DND-41 (cell line): ENCODE results near the gene TMTC4.

ENCODE experiments used
- EZH2 ChIP-seq: IDR thresholded peaks from 3 replicates; pipeline ENCODE4 v1.6.1; 2012; ENCODE audit warnings: borderline replicate concordance, low read depth, mild to moderate bottlenecking, moderate library complexity, low read length, inconsistent platforms; ENCODE audit not compliant: severe bottlenecking
- TF ChIP-seq, protein P1 (sequence below): IDR thresholded peaks from 2 replicates; pipeline ENCODE4 v1.5.1; 2012; ENCODE audit warnings: borderline replicate concordance, low read length, moderate library complexity, mild to moderate bottlenecking; ENCODE audit not compliant: poor library complexity, severe bottlenecking; ENCODE audit errors: extremely low read depth

DNA sequence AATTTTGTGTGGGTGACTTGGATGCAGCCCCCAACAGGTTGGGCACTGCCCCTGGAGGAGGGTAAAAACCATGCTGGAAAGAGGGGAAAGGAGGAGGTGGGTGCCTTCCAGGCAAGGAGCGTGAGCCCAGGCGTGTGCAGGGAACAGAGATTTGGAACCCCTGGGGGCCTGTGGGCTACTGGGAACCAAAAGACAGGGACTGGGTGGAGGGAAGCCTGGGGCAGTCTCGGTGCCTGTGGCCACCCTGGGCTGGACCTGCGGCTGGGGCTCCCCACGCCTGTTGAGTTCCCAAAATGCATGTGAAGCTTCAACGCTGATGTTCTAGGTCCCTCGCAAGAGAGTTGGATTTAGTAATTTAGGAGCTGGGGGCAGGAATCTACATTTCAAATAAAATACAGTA lies 110.8 kb downstream of the TMTC4 start:
- TF ChIP-seq, protein P1, sequence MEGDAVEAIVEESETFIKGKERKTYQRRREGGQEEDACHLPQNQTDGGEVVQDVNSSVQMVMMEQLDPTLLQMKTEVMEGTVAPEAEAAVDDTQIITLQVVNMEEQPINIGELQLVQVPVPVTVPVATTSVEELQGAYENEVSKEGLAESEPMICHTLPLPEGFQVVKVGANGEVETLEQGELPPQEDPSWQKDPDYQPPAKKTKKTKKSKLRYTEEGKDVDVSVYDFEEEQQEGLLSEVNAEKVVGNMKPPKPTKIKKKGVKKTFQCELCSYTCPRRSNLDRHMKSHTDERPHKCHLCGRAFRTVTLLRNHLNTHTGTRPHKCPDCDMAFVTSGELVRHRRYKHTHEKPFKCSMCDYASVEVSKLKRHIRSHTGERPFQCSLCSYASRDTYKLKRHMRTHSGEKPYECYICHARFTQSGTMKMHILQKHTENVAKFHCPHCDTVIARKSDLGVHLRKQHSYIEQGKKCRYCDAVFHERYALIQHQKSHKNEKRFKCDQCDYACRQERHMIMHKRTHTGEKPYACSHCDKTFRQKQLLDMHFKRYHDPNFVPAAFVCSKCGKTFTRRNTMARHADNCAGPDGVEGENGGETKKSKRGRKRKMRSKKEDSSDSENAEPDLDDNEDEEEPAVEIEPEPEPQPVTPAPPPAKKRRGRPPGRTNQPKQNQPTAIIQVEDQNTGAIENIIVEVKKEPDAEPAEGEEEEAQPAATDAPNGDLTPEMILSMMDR = no peak
- TF ChIP-seq EZH2 = no peak
